NCI-H2196 (cell line): ENCODE results near the gene STK35.

ENCODE experiments used
- DNase-seq: peaks from one replicate; lab custom pipeline; 2025; ENCODE audit not compliant: unreplicated experiment; lab: John Stamatoyannopoulos, UW

The STK35 gene

GRCh38 chr20:2132461-2132901 is 30.9 kb downstream of the STK35 start:
- DNase-seq: no peak

- no peak for DNase-seq
These were observed 31.9 kb downstream of the STK35 start for GRCh38 chr20:2133318-2134183.

- no peak for DNase-seq
These were observed 33.4 kb downstream of the STK35 start for GRCh38 chr20:2135013-2135412.

- DNase-seq: no peak
These were observed 34.6 kb downstream of the STK35 start for GRCh38 chr20:2136275-2136674.

GRCh38 chr20:2137552-2138201 is 36.0 kb downstream of the STK35 start:
- DNase-seq: no peak

- DNase-seq: no peak
These were observed 36.8 kb downstream of the STK35 start for GRCh38 chr20:2138396-2138795.

GRCh38 chr20:2139250-2139649 is 37.6 kb downstream of the STK35 start:
- no peak for DNase-seq

GRCh38 chr20:2139736-2140135 is 38.1 kb downstream of the STK35 start:
- no peak for DNase-seq

GRCh38 chr20:2140561-2140960 is 38.9 kb downstream of the STK35 start:
- DNase-seq: no peak

GRCh38 chr20:2141600-2142575 is 40.3 kb downstream of the STK35 start:
- no peak for DNase-seq

- DNase-seq: no peak
These were observed 41.0 kb downstream of the STK35 start for GRCh38 chr20:2142649-2143048.

- no peak for DNase-seq
These were observed 42.0 kb downstream of the STK35 start for GRCh38 chr20:2143594-2143993.

- no peak for DNase-seq
These were observed 43.2 kb downstream of the STK35 start for GRCh38 chr20:2144850-2145249.

GRCh38 chr20:2145376-2145775 is 43.7 kb downstream of the STK35 start:
- no peak for DNase-seq

- no peak for DNase-seq
These were observed 44.6 kb downstream of the STK35 start for GRCh38 chr20:2146080-2146867.

- no peak for DNase-seq
These were observed 47.9 kb downstream of the STK35 start for GRCh38 chr20:2149507-2149906.

GRCh38 chr20:2150660-2151059 is 49.0 kb downstream of the STK35 start:
- no peak for DNase-seq

- no peak for DNase-seq
These were observed 50.2 kb downstream of the STK35 start for GRCh38 chr20:2151858-2152281.

GRCh38 chr20:2152317-2152716 is 50.7 kb downstream of the STK35 start:
- no peak for DNase-seq

GRCh38 chr20:2153326-2153725 is 51.7 kb downstream of the STK35 start:
- DNase-seq: no peak
